ENCODE data around the gene AJM1. TPM values are rescaled to one million over a fixed set of nuclear protein-coding genes. Genes with fewer than 3 reads are reported as not detected.

Gene AJM1
- total and polyA plus RNA-seq, 7 donors = 1.3 to 4.9 (median 2.0) TPM

GRCh38 chr9:136854842-136855460, 12.7 kb downstream of the AJM1 start:
- DNase-seq (no peak), ATAC-seq (no peak)
- Histone ChIP-seq H3K4me1 (peaks cover 37% of the 10 kb centered on the region), H3K27ac (no peak overlapping the region), H3K27me3 (ENCODE audit: insufficient read depth in 3 of 3, low read length in 2 of 3) (no peaks in the 10 kb centered on the region), H3K4me3 (no peak overlapping the region), H3K9me3 (no peaks in the 10 kb centered on the region), H3K36me3 (ENCODE audit: insufficient read depth in 1 of 2, low read depth in 1 of 2) (peaks cover 0 to 21% of the 10 kb centered on the region in 2 donors)
- whole genome bisulfite sequencing, 3 donors = 69 to 79% (median 74%) methylated on average over 15 to 23 of the region's 23 CpGs
- TF ChIP-seq, protein P1, sequence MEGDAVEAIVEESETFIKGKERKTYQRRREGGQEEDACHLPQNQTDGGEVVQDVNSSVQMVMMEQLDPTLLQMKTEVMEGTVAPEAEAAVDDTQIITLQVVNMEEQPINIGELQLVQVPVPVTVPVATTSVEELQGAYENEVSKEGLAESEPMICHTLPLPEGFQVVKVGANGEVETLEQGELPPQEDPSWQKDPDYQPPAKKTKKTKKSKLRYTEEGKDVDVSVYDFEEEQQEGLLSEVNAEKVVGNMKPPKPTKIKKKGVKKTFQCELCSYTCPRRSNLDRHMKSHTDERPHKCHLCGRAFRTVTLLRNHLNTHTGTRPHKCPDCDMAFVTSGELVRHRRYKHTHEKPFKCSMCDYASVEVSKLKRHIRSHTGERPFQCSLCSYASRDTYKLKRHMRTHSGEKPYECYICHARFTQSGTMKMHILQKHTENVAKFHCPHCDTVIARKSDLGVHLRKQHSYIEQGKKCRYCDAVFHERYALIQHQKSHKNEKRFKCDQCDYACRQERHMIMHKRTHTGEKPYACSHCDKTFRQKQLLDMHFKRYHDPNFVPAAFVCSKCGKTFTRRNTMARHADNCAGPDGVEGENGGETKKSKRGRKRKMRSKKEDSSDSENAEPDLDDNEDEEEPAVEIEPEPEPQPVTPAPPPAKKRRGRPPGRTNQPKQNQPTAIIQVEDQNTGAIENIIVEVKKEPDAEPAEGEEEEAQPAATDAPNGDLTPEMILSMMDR (IDR thresholded peaks at IDR 0.05) = no peak
- intact Hi-C loops (cut with DNase I) = loop anchor here in 1 of 2 donors (5.0 kb wide), 1 partner anchor 72 kb away; no protein-coding TSS in a partner anchor

- Histone ChIP-seq H3K9me3 (no peaks in the 10 kb centered on the region), H3K4me1 (peaks cover 31% of the 10 kb centered on the region), H3K36me3 (ENCODE audit: insufficient read depth in 1 of 2, low read depth in 1 of 2) (peaks cover 0 to 18% of the 10 kb centered on the region in 2 donors), H3K4me3 (no peak overlapping the region), H3K27me3 (ENCODE audit: insufficient read depth in 3 of 3, low read length in 2 of 3) (no peaks in the 10 kb centered on the region), H3K27ac (no peak overlapping the region)
- DNase-seq = peak in 1 of 2 donors; percentile 57
- no peak for ATAC-seq
- intact Hi-C loops (cut with DNase I) = no loop called here
- TF ChIP-seq, protein P1 (IDR thresholded peaks at IDR 0.05) = no peak
- WGBS, 3 donors = 63 to 65% (median 63%) methylated on average over 25 to 26 of the region's 26 CpGs
These were observed 13.3 kb downstream of the AJM1 start for GRCh38 chr9:136855461-136856078.

- ATAC-seq = no peak
These were observed 13.8 kb downstream of the AJM1 start for GRCh38 chr9:136856079-136856476.

GRCh38 chr9:136856541-136857141, 14.4 kb downstream of the AJM1 start:
- WGBS, 3 donors = 76 to 83% (median 81%) methylated on average over 14 of the region's 14 CpGs
- no peak overlapping the region for H3K27ac ChIP-seq
- no peaks in the 10 kb centered on the region for H3K27me3 ChIP-seq (ENCODE audit: insufficient read depth in 3 of 3, low read length in 2 of 3)
- no peak overlapping the region for H3K4me3 ChIP-seq
- ATAC-seq (no peak), DNase-seq (peak in 1 of 2 donors; percentile 52)
- H3K9me3 ChIP-seq = no peaks in the 10 kb centered on the region
- TF ChIP-seq, protein P1 (IDR thresholded peaks at IDR 0.05) = no peak
- intact Hi-C loops (cut with DNase I) = no loop called here
- peaks cover 20% of the 10 kb centered on the region for H3K4me1 ChIP-seq
- peaks cover 0 to 19% of the 10 kb centered on the region in 2 donors for H3K36me3 ChIP-seq (ENCODE audit: insufficient read depth in 1 of 2, low read depth in 1 of 2)

More at GRCh38 chr9:136856079-136856476, 13.8 kb downstream of the AJM1 start:
- WGBS, 3 donors = 51 to 53% (median 52%) methylated on average over 15 of the region's 15 CpGs
- no peak overlapping the region for H3K4me3 ChIP-seq
- no peaks in the 10 kb centered on the region for H3K9me3 ChIP-seq
- H3K4me1 ChIP-seq = peaks cover 26% of the 10 kb centered on the region
- DNase-seq = peak in 1 of 2 donors; percentile 59
- no peaks in the 10 kb centered on the region for H3K27me3 ChIP-seq (ENCODE audit: insufficient read depth in 3 of 3, low read length in 2 of 3)
- TF ChIP-seq, protein P1 (IDR thresholded peaks at IDR 0.05) = no peak
- peaks cover 0 to 19% of the 10 kb centered on the region in 2 donors for H3K36me3 ChIP-seq (ENCODE audit: insufficient read depth in 1 of 2, low read depth in 1 of 2)
- intact Hi-C loops (cut with DNase I) = no loop called here
- H3K27ac ChIP-seq = no peak overlapping the region
